NB4 (cell line): ENCODE results near the gene NUP98.

Source experiments
- DNase-seq: peaks from one replicate; pipeline ENCODE4 v3.0.0; 2010; ENCODE audit warnings: low read depth
- H3K4me3 ChIP-seq: one replicate; pipeline ENCODE4 v1.5.1; 2011; ENCODE audit warnings: mild to moderate bottlenecking, low read depth, low read length, moderate library complexity
- CTCF ChIP-seq: IDR thresholded peaks from one replicate; pipeline ENCODE4 v1.5.1; 2012; ENCODE audit warnings: low read depth, low read length
- MAX ChIP-seq: IDR thresholded peaks from 2 replicates; pipeline ENCODE4 v1.6.1; 2011; ENCODE audit warnings: low read depth, low read length
- MYC ChIP-seq: IDR thresholded peaks from 2 replicates; pipeline ENCODE4 v1.6.1; 2011; ENCODE audit warnings: low read depth, low read length
- POLR2A ChIP-seq: IDR thresholded peaks from 2 replicates; pipeline ENCODE4 v1.6.1; 2011; ENCODE audit warnings: mild to moderate bottlenecking; ENCODE audit not compliant: insufficient read length; ENCODE audit errors: extremely low read depth

Gene NUP98

DNA sequence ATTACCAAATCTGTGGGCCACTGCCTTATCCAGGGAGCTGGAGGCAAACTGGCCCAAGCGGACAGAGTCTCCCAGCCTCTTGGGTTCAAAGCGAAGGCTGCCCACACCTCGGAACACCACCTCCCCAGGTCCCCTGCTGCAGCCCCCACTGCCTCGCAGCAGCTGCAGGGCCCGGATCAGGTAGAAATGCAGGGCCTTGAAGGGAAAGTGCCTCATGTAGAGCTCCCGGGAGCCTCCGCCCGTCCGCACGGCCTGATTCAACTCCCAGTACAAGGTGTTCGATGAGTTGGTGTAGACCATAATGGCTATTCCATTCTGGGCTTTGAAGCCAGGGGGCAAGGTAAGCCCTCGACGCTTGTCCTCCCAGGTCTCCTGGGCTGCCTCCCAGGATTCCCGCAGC is 157.5 kb downstream of the NUP98 start:
- DNase-seq, result no peak
- TF ChIP-seq POLR2A, result no peak
- no peak for TF ChIP-seq MYC
- TF ChIP-seq MAX, result no peak
- TF ChIP-seq CTCF, result no peak

GRCh38 chr11:3638513-3638912 is 158.8 kb downstream of the NUP98 start:
- H3K4me3 ChIP-seq, result no peak overlapping the region
- DNase-seq, result no peak
- TF ChIP-seq POLR2A (no peak), CTCF (no peak), MYC (no peak), MAX (no peak)

More for the DNA sequence above, 157.5 kb downstream of the NUP98 start:
- no peak overlapping the region for H3K4me3 ChIP-seq

GRCh38 chr11:3637201-3637600 is 160.2 kb downstream of the NUP98 start:
- no peak overlapping the region for H3K4me3 ChIP-seq
- no peak for DNase-seq
- no peak for TF ChIP-seq MAX
- TF ChIP-seq POLR2A, result no peak
- no peak for TF ChIP-seq MYC
- no peak for TF ChIP-seq CTCF

DNA sequence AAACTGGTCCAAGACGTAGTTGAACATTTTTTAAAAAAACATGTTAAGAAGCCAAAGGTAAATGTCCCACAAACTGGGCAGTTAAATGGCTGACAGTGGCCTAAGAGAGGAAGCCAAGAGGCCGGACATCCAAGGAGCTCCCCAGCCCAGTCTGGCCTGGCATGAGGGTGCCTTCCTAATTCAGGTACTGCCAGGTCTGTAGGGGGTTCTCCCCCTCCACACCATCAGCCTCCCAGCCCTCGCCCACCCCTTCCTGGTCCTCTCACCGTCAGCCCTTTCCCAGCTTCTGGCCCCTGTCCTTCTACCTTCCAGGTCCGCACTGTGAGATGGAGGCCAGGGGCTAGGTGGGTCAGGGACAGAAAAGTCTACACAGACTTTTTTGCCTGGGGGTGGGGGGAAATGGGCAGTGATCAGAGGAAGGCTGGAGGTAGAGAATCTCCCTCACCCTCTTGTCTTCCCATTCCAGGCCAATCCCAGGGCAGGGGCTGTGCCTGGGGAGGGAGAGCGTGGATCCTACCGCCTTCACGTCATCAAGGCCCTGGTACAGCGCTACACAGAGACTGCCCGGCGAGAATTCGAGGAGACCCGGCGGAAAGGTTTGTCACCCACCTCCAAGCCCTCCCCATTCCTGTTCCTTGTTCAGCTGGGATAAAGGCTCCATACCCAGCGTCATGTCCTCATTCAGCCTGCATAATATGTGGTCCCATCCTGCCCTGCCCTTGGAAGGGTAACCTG is 161.5 kb downstream of the NUP98 start:
- no peak for DNase-seq
- TF ChIP-seq MYC, result no peak
- TF ChIP-seq POLR2A, result no peak
- TF ChIP-seq CTCF, result no peak
- no peak for TF ChIP-seq MAX
- no peak overlapping the region for H3K4me3 ChIP-seq

DNA sequence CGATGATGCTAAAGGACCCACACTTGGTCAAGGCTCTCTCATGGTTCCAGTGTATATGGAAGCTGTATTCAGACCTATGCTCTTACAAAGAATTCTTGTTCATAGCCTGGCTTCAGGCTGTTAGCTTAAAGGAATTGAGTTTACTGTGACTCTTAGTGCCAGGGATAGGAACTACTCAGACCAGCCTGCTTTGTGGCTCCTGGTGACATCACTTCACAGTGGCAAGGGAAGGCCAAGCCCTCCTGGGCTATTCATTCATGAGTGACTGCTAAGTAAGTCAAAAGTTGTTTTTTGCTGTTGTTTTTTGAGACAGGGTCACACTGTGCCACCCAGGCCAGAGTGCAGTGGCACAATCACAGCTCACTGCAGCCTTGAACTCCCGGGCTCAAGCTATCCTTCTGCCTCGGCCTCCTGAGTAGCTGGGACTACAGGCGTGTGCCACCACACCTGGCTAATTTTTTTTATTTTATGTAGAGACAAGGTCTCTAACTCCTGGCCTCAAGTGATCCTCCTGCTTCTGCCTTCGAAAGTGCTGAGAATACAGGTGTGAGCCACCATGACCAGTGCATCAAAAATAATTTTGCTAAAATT is 165.2 kb downstream of the NUP98 start:
- DNase-seq, result no peak
- H3K4me3 ChIP-seq, result no peak overlapping the region
- no peak for TF ChIP-seq MYC
- TF ChIP-seq POLR2A, result no peak

DNA sequence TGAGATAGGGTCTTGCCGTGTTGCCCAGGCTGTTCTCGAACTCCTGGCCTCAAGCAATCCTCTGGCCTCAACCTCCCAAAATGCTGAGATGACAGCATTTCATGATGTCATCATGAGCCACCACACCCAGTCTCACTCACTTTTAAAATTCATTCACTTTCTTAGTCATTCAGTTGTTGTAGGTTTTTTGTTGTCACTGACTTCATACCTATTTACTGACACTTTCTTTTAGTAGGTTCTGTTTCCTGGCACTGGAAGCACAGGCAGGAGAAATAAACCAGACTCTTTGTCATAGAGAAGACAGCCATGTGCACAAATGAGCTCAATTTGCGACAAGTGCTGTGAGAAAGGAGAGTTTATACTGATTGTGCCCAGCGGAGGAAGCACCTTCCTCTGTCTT is 166.0 kb downstream of the NUP98 start:
- H3K4me3 ChIP-seq, result no peak overlapping the region
- no peak for DNase-seq
- TF ChIP-seq MYC (no peak), MAX (no peak), POLR2A (no peak), CTCF (no peak)
